ENCODE results near the gene HSBP1.

HSBP1 gene

DNA sequence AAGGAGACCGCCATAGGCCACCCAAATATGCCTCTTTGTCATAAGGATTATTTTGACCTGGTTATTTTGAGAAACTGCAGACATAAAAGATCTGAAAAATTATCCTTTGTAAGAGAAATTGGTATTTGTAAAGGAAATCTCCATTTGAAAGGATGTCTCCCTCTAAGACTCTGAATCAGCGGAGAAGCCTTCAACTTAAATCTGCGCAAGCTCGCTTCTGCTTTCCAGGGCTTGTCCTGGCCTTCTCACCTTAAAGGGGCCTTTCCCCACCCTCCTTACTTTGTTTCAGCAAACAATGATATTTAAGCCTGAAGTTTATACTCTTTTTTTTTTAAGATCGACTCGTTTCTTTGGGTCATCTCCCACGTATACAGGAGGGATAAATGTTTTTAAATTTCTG is 34.5 kb downstream of the HSBP1 start:
- no peak overlapping the region for H3K4me3 Mint-ChIP-seq
- no peaks in the 10 kb centered on the region for H3K9me3 Mint-ChIP-seq

DNA sequence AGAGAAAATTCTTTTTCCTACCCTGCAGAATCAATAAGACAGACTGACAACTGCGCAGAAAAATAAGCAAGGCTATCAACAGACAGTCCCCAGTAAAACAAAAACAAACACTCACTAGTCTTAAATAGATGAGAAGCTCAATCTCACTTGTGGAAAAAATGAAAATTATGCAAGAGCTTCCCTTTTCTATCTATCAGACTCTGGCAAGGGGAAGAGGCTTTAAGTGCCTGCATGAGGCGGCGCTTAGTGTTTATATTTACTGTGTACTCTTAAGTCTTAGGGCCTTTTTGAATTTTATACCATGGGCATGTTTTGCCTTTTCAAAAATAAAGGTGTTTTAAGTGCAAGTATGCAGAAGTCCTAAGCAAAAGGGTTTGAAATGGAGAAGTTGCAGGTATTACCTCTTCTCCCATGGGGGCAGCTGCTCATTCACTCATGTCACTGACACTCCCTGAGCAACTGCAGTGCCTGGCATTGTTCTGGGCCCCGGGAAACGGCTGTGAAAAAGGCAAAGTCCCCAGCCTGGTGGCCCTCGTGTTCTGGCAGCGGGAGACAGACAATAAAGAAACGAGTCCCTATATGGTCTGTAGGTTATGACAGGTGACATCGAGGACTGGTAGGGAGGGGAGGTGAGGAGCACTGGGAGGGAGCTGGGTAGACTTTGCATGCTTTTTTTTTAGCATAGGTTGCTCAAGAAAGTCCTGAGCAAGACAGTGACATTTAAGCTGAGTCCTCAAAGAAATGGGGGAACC is 35.2 kb downstream of the HSBP1 start:
- Mint-ChIP-seq H3K27me3 (peaks cover 6% of the 10 kb centered on the region), H3K9me3 (no peaks in the 10 kb centered on the region), H3K27ac (no peak overlapping the region), H3K36me3 (ENCODE audit: low read depth) (no peaks in the 10 kb centered on the region), H3K4me1 (ENCODE audit: low read depth) (peaks cover 8% of the 10 kb centered on the region), H3K4me3 (no peak overlapping the region)

More for the DNA sequence above, 34.5 kb downstream of the HSBP1 start:
- no peaks in the 10 kb centered on the region for H3K36me3 Mint-ChIP-seq (ENCODE audit: low read depth)
- no peak overlapping the region for H3K27ac Mint-ChIP-seq
- peaks cover 11% of the 10 kb centered on the region for H3K27me3 Mint-ChIP-seq
- H3K4me1 Mint-ChIP-seq (ENCODE audit: low read depth): peaks cover 8% of the 10 kb centered on the region

- H3K27ac Mint-ChIP-seq: no peak overlapping the region
- H3K36me3 Mint-ChIP-seq (ENCODE audit: low read depth): no peaks in the 10 kb centered on the region
- peaks cover 8% of the 10 kb centered on the region for H3K4me1 Mint-ChIP-seq (ENCODE audit: low read depth)
- H3K27me3 Mint-ChIP-seq: peaks cover under 1% of the 10 kb centered on the region
- no peaks in the 10 kb centered on the region for H3K9me3 Mint-ChIP-seq
- no peak overlapping the region for H3K4me3 Mint-ChIP-seq
These were observed 35.9 kb downstream of the HSBP1 start for GRCh38 chr16:83843657-83844056.

- Mint-ChIP-seq H3K4me3 (no peak overlapping the region), H3K27me3 (no peaks in the 10 kb centered on the region), H3K4me1 (ENCODE audit: low read depth) (peaks cover 8% of the 10 kb centered on the region), H3K27ac (no peak overlapping the region), H3K9me3 (no peaks in the 10 kb centered on the region), H3K36me3 (ENCODE audit: low read depth) (no peaks in the 10 kb centered on the region)
These were observed 37.5 kb downstream of the HSBP1 start for GRCh38 chr16:83845263-83845662.

- Mint-ChIP-seq H3K4me1 (ENCODE audit: low read depth) (peaks cover 8% of the 10 kb centered on the region), H3K9me3 (no peaks in the 10 kb centered on the region)
These were observed 39.8 kb downstream of the HSBP1 start for GRCh38 chr16:83847371-83848225.

GRCh38 chr16:83849421-83849820 is 41.6 kb downstream of the HSBP1 start:
- H3K4me1 Mint-ChIP-seq (ENCODE audit: low read depth): no peaks in the 10 kb centered on the region
- no peak overlapping the region for H3K27ac Mint-ChIP-seq
- no peaks in the 10 kb centered on the region for H3K9me3 Mint-ChIP-seq
- H3K36me3 Mint-ChIP-seq (ENCODE audit: low read depth): no peaks in the 10 kb centered on the region
- no peak overlapping the region for H3K4me3 Mint-ChIP-seq
- no peaks in the 10 kb centered on the region for H3K27me3 Mint-ChIP-seq

More at GRCh38 chr16:83847371-83848225, 39.8 kb downstream of the HSBP1 start:
- no peaks in the 10 kb centered on the region for H3K36me3 Mint-ChIP-seq (ENCODE audit: low read depth)
- H3K27ac Mint-ChIP-seq: no peak overlapping the region
- H3K27me3 Mint-ChIP-seq: no peaks in the 10 kb centered on the region
- H3K4me3 Mint-ChIP-seq: no peak overlapping the region

DNA sequence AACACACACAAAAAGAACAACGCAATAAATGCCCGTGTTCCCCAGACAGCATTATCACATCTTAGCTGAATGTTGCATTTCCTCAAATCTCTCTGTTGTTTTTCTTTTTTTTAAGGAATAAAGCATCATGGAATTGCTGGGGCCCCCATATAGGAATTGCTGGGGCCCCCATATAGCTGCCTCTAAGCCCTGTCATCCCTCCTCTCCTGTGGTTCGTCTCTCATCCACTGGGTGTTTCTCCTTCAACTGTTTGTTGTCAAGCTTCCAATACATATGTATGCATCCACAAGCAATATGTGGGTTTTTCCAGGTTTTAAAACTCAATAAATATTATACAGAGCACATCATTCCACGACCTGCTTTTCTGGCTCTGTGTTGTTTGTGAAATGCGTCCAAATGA is 43.2 kb downstream of the HSBP1 start:
- no peak overlapping the region for H3K4me3 Mint-ChIP-seq
- H3K36me3 Mint-ChIP-seq (ENCODE audit: low read depth): no peaks in the 10 kb centered on the region
- no peaks in the 10 kb centered on the region for H3K4me1 Mint-ChIP-seq (ENCODE audit: low read depth)
- no peak overlapping the region for H3K27ac Mint-ChIP-seq
- no peaks in the 10 kb centered on the region for H3K27me3 Mint-ChIP-seq
- no peaks in the 10 kb centered on the region for H3K9me3 Mint-ChIP-seq

- Mint-ChIP-seq H3K4me3 (no peak overlapping the region), H3K27me3 (no peaks in the 10 kb centered on the region)
These were observed 43.7 kb downstream of the HSBP1 start for GRCh38 chr16:83851473-83851872.

DNA sequence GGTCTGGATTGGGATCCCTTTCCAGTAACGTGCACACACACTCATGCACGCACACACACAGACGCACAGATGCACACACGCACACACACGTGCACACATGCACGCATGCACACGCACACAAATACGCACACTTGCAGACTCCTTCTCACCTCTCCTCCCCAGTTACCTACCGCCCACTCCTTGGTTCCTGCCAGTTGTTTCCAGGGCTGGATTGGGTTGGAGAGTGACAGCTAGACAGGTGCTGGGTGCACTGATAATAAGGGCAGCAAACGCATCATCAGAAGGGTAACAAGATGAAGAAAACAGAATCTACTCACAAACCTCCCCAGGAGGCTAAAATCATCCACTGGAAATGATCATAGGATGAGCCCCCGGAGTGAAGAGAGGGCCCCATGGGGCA is 45.0 kb downstream of the HSBP1 start:
- Mint-ChIP-seq H3K36me3 (ENCODE audit: low read depth) (no peaks in the 10 kb centered on the region), H3K9me3 (no peaks in the 10 kb centered on the region), H3K27ac (no peak overlapping the region), H3K4me1 (ENCODE audit: low read depth) (no peaks in the 10 kb centered on the region), H3K27me3 (no peaks in the 10 kb centered on the region), H3K4me3 (no peak overlapping the region)

More at GRCh38 chr16:83851473-83851872, 43.7 kb downstream of the HSBP1 start:
- Mint-ChIP-seq H3K4me1 (ENCODE audit: low read depth) (no peaks in the 10 kb centered on the region), H3K27ac (no peak overlapping the region), H3K36me3 (ENCODE audit: low read depth) (no peaks in the 10 kb centered on the region), H3K9me3 (no peaks in the 10 kb centered on the region)

GRCh38 chr16:83853834-83854233 is 46.1 kb downstream of the HSBP1 start:
- Mint-ChIP-seq H3K4me3 (no peak overlapping the region), H3K4me1 (ENCODE audit: low read depth) (no peaks in the 10 kb centered on the region), H3K27ac (no peak overlapping the region), H3K27me3 (no peaks in the 10 kb centered on the region), H3K9me3 (no peaks in the 10 kb centered on the region), H3K36me3 (ENCODE audit: low read depth) (no peaks in the 10 kb centered on the region)

DNA sequence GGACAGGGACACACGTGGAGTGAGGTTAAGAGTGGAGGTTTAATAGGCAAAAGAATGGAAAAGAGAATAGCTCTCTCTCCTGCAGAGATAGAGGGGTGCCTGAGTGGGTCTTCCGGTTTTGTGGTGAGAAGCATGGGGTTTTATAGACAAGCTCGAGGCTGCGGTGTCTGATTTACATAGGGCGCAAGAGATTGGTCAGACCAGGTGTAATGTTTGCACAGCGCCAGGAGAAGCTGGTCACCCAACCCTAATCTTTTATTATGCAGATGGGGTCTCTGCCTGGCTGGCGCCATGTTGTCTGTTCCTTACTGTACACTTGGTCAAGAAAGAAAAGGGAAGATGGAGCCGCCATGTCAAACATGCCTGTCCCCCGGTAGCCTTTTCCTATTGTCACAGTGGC is 46.6 kb downstream of the HSBP1 start:
- no peak overlapping the region for H3K27ac Mint-ChIP-seq
- no peaks in the 10 kb centered on the region for H3K4me1 Mint-ChIP-seq (ENCODE audit: low read depth)
- H3K36me3 Mint-ChIP-seq (ENCODE audit: low read depth): no peaks in the 10 kb centered on the region

GRCh38 chr16:83856792-83857191 is 49.0 kb downstream of the HSBP1 start:
- Mint-ChIP-seq H3K4me3 (no peak overlapping the region), H3K9me3 (no peaks in the 10 kb centered on the region), H3K27me3 (no peaks in the 10 kb centered on the region), H3K27ac (no peak overlapping the region), H3K36me3 (ENCODE audit: low read depth) (no peaks in the 10 kb centered on the region), H3K4me1 (ENCODE audit: low read depth) (no peaks in the 10 kb centered on the region)

More for the DNA sequence above, 46.6 kb downstream of the HSBP1 start:
- Mint-ChIP-seq H3K27me3 (no peaks in the 10 kb centered on the region), H3K4me3 (no peak overlapping the region), H3K9me3 (no peaks in the 10 kb centered on the region)

DNA sequence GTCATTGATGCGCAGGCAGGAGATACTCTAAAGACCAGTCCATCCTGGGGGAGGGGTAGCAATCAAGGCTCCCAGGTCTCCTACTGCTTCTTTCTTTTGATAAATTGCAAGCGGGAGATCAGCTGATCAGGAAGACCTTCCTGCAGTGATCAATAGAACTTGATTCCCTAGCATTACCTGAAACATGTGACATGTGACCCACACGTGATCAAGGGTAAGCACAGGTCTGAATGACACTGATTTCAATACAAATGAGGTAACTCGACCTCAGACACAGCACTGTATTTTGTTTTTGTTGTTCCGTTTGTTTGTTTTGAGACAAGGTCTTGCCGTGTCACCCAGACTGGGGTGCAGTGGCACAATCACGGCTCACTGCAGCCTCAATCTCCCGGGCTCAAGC is 51.5 kb downstream of the HSBP1 start:
- no peak overlapping the region for H3K27ac Mint-ChIP-seq

DNA sequence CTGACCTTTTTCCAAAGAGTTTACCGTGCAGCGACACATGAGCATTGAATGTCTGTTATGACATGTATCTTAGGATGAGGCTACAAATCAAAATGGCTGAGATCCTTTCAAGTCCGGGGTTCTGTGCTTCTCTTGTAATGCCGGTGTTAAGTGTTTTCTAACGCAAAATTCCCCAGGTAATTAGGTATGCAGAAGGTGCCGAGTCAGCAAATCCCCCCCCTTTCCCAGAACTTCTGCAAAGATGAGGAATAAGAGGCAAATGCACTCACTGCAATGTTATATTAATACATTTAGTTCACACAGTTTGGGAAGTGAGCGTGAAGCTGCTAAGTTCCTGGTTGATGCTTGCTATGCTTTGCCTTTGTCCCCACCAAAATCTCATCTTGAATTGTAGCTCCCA is 54.9 kb downstream of the HSBP1 start:
- Mint-ChIP-seq H3K36me3 (ENCODE audit: low read depth) (no peaks in the 10 kb centered on the region), H3K27me3 (peaks cover 22% of the 10 kb centered on the region), H3K4me1 (ENCODE audit: low read depth) (no peaks in the 10 kb centered on the region), H3K4me3 (no peak overlapping the region), H3K9me3 (peaks cover 5% of the 10 kb centered on the region), H3K27ac (no peak overlapping the region)

More for the DNA sequence above, 51.5 kb downstream of the HSBP1 start:
- H3K4me3 Mint-ChIP-seq: no peak overlapping the region
- H3K27me3 Mint-ChIP-seq: peaks cover 4% of the 10 kb centered on the region
- H3K4me1 Mint-ChIP-seq (ENCODE audit: low read depth): no peaks in the 10 kb centered on the region
- H3K9me3 Mint-ChIP-seq: no peaks in the 10 kb centered on the region
- no peaks in the 10 kb centered on the region for H3K36me3 Mint-ChIP-seq (ENCODE audit: low read depth)

DNA sequence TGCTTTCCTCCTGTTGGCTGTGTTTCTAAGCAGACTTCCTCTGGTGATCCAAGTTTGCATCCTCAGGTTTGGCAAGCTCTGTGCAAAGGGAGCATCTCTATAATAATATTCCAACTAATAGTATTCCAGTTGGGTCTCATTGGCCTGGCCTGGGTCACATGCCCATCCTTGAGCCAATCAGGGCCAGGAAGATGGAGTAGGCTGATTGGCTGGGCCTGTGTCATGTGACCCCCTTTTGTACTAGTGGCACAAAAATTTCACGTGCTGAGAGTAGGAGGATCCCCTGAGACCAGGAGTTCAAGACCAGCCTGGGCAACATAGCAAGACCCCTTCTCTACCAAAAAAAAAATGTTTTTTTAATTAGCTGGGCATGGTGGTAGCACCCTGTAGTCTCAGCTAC is 55.9 kb downstream of the HSBP1 start:
- Mint-ChIP-seq H3K4me1 (ENCODE audit: low read depth) (no peaks in the 10 kb centered on the region), H3K9me3 (peaks cover 5% of the 10 kb centered on the region), H3K27ac (no peak overlapping the region), H3K4me3 (no peak overlapping the region), H3K36me3 (ENCODE audit: low read depth) (no peaks in the 10 kb centered on the region), H3K27me3 (peaks cover 22% of the 10 kb centered on the region)
